Measurements from ENCODE around the gene GALNT9. TPM values are rescaled to one million over a fixed set of nuclear protein-coding genes. Genes with fewer than 3 reads are reported as not detected.

The GALNT9 gene
- total RNA-seq, 4 donors from 2014 or later, result 10.9 to 52.7 (median 36.7) TPM; not detected in 1

- no peak for DNase-seq (ENCODE audit: low spot score)
- TF ChIP-seq, protein P1, sequence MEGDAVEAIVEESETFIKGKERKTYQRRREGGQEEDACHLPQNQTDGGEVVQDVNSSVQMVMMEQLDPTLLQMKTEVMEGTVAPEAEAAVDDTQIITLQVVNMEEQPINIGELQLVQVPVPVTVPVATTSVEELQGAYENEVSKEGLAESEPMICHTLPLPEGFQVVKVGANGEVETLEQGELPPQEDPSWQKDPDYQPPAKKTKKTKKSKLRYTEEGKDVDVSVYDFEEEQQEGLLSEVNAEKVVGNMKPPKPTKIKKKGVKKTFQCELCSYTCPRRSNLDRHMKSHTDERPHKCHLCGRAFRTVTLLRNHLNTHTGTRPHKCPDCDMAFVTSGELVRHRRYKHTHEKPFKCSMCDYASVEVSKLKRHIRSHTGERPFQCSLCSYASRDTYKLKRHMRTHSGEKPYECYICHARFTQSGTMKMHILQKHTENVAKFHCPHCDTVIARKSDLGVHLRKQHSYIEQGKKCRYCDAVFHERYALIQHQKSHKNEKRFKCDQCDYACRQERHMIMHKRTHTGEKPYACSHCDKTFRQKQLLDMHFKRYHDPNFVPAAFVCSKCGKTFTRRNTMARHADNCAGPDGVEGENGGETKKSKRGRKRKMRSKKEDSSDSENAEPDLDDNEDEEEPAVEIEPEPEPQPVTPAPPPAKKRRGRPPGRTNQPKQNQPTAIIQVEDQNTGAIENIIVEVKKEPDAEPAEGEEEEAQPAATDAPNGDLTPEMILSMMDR (IDR thresholded peaks at IDR 0.05), result no peak
- no peak for ATAC-seq (ENCODE audit: low FRiP score)
Observed at GRCh38 chr12:132318618-132319033, 10.8 kb downstream of the GALNT9 start.

DNA sequence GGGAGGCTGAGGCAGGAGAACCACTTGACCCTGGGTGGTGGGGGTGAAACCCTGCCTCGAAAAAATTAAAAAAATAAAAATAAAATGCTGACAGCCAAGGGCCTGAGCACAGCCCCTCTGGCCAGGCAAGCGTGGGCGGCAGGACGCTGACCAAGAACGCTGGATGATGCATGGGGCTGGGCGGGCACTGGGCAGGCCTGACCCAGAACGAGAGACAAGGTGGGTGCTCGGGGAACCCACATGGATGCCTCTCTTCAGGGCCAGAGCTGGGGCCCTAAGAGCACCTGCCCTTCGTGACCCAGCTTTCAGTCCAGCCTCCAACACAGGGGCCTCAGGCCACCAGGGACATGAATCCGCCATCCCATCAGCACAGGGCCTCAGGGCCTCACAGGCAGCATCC is 11.3 kb downstream of the GALNT9 start:
- DNase-seq (ENCODE audit: low spot score), result no peak
- TF ChIP-seq, protein P1 (IDR thresholded peaks at IDR 0.05), result no peak
- ATAC-seq (ENCODE audit: low FRiP score), result no peak

DNA sequence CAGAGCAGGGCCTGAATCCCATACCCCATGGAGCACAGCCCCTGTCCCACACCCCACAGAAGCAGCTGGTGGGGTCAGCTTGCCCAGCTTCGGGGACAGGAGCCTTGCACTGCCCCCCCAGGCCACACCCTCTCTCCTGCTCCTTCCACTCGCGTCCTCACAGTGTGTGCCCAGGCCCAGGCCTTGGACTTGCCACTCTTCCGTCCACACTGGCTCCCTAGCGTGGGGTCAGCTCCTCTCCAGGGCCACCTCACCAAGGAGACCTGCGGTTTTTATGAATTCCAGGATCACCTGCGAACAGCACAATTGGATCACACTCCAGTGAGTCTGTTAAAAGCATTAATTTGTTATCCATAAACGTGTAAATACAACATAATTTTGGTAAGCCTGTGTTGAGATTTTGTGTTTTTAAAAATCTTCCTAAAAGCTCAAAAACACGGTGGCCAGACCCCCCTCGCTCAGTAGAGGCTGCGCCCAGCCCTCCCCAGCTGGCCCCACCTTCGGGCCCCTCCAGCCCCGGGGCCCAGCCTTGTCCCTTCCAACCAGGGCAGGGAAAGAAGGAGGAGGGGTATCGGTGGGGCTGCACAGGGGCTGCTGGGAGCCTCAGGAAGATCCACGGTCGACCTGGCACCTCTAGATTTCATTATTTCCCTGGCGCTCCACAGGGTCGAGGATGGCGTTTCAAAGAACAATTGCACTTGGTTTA is 12.0 kb downstream of the GALNT9 start:
- TF ChIP-seq, protein P1 (IDR thresholded peaks at IDR 0.05), result no peak
- ATAC-seq (ENCODE audit: low FRiP score), result no peak
- DNase-seq (ENCODE audit: low spot score), result no peak

DNA sequence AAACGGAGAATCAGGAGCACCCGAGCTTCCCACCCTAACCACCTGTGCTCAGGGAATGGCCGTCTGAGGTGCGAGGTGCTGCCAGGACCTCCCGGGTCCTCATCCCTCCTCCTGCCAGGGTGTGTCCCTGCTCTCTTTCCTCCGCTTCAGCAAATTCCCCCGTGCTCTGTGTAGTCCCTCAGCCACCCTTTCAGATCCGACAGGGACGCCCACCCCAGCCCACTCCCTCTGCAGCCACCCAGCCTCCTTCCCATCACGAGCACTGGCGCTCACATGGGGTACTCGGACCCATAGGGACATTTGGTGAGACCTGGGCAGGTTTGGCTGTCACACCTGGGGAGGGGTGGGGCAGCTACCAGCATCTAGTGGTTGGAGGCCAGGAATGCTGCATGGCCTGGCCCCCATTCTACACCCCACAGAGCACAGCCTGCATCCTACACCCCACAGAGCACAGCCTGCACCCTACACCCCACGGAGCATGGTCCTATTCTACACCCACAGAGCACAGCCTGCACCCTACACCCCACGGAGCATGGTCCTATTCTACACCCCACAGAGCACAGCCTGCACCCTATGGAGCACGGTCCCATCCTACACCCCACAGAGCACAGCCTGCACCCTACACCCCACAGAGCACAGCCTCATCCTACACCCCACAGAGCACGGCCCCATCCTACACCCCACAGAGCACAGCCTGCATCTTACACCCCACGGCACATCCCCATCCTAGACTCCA is 12.7 kb downstream of the GALNT9 start:
- ATAC-seq (ENCODE audit: low FRiP score) (no peak), DNase-seq (ENCODE audit: low spot score) (no peak)
- TF ChIP-seq, protein P1 (IDR thresholded peaks at IDR 0.05), result no peak

DNA sequence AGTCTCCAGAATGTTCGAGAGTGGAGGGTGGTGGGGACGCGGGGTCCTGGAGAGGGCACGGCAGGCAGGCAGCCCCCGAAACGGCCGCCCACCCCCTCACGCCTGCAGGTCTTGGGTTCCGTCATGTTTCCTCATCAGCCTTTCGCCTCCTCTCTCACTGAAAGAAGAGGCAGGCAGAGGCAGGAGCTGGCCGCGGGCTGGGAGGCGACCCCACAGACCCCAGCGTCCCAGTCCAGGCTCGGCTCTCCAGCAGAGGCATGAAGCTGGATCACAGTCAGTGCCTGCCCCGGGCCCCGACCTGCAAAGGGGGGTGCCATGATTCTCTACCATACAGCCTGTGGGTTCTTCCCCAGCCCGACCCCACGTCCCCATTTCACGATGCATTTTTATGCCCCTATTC is 13.4 kb downstream of the GALNT9 start:
- DNase-seq (ENCODE audit: low spot score), result no peak
- ATAC-seq (ENCODE audit: low FRiP score), result no peak

DNA sequence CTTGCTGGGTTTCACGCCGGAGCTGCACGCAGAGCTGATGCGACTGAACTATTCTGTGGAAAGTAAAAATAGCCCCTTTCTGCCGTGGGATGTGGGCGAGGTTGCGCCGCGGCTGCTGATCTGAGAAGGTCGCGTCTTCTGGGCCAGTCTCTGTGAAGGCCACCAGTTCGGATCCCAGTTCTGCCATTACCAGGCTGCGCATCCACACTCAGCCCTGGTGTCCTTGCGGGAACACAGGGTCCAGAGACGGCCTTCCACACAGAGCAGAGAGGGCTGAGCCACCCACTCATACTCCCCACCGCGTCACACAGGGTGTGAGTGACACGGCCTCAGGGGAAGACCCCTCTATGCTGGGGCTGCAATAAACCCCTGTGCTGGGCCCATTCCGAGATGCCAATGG is 13.9 kb downstream of the GALNT9 start:
- DNase-seq (ENCODE audit: low spot score) (no peak), ATAC-seq (ENCODE audit: low FRiP score) (no peak)
- TF ChIP-seq, protein P1 (IDR thresholded peaks at IDR 0.05), result no peak

More for the DNA sequence above, 13.4 kb downstream of the GALNT9 start:
- TF ChIP-seq, protein P1 (IDR thresholded peaks at IDR 0.05), result no peak

Measured in omental fat pad (tissue), 4 donors.